Measurements from ENCODE around the gene ANK2. TPM values are rescaled to one million over a fixed set of nuclear protein-coding genes. Genes with fewer than 3 reads are reported as not detected.

ANK2 gene
- total RNA-seq, 4 donors from 2014 or later, result 13.7 to 47.4 (median 30.5) TPM

GRCh38 chr4:113397114-113397701 lies 347.8 kb downstream of the ANK2 start:
- 54 to 79% methylated on average over 4 to 5 of the region's 5 CpGs for WGBS, 2 donors (ENCODE audit: low coverage in 1 of 2)
- in situ Hi-C loops (cut with MboI; ENCODE audit: low pct_ligation_motif_present in 1 of 4, low pct_unique_long_range_greater_than_20kb in 1 of 4, low sequenced_read_pairs in 3 of 4), result loop anchor here (25.0 kb wide), 9 partner anchors 365 to 1290 kb away; partner anchors contain the start of gene CAMK2D (in 2 of the 4)
- Histone ChIP-seq H3K4me1 (peaks cover 0 to 8% (median 4%) of the 10 kb centered on the region in 4 donors), H3K9me3 (no peaks in the 10 kb centered on the region), H3K27me3 (no peaks in the 10 kb centered on the region), H3K27ac (peak overlapping the region in 2 of 4 donors; percentile 2 to 14), H3K36me3 (no peaks in the 10 kb centered on the region), H3K4me3 (no peak overlapping the region)
- intact Hi-C loops (cut with DNase I; ENCODE audit: low total_unique reads), result loop anchor here (5.0 to 10.0 kb wide), 3 partner anchors 148 to 578 kb away; partner anchors contain the start of genes ARSJ and CAMK2D
- DNase-seq, result no peak
- TF ChIP-seq EP300 (IDR thresholded peaks at IDR 0.05; ENCODE audit: low read depth), result no peak
- peak in 1 of 3 donors; percentile 10 for TF ChIP-seq POLR2AphosphoS5 (IDR thresholded peaks at IDR 0.05)

- Histone ChIP-seq H3K27me3 (no peaks in the 10 kb centered on the region), H3K4me1 (peaks cover 0 to 8% (median 4%) of the 10 kb centered on the region in 4 donors), H3K36me3 (no peaks in the 10 kb centered on the region), H3K4me3 (no peak overlapping the region), H3K9me3 (no peaks in the 10 kb centered on the region), H3K27ac (no peak overlapping the region)
- 78 to 94% methylated on average over 2 to 7 of the region's 8 CpGs for WGBS, 2 donors (ENCODE audit: low coverage in 1 of 2)
- in situ Hi-C loops (cut with MboI; ENCODE audit: low pct_ligation_motif_present in 1 of 4, low pct_unique_long_range_greater_than_20kb in 1 of 4, low sequenced_read_pairs in 3 of 4), result loop anchor here (25.0 kb wide), 9 partner anchors 364 to 1289 kb away; partner anchors contain the start of gene CAMK2D (in 2 of the 4)
- DNase-seq, result no peak
- TF ChIP-seq POLR2AphosphoS5 (IDR thresholded peaks at IDR 0.05) (no peak), POLR2A (IDR thresholded peaks at IDR 0.05) (no peak), EP300 (IDR thresholded peaks at IDR 0.05; ENCODE audit: low read depth) (no peak)
- TF ChIP-seq, protein P1, sequence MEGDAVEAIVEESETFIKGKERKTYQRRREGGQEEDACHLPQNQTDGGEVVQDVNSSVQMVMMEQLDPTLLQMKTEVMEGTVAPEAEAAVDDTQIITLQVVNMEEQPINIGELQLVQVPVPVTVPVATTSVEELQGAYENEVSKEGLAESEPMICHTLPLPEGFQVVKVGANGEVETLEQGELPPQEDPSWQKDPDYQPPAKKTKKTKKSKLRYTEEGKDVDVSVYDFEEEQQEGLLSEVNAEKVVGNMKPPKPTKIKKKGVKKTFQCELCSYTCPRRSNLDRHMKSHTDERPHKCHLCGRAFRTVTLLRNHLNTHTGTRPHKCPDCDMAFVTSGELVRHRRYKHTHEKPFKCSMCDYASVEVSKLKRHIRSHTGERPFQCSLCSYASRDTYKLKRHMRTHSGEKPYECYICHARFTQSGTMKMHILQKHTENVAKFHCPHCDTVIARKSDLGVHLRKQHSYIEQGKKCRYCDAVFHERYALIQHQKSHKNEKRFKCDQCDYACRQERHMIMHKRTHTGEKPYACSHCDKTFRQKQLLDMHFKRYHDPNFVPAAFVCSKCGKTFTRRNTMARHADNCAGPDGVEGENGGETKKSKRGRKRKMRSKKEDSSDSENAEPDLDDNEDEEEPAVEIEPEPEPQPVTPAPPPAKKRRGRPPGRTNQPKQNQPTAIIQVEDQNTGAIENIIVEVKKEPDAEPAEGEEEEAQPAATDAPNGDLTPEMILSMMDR (IDR thresholded peaks at IDR 0.05), result no peak
- intact Hi-C loops (cut with DNase I; ENCODE audit: low total_unique reads), result loop anchor here (5.0 to 10.0 kb wide), 3 partner anchors 146 to 576 kb away; partner anchors contain the start of genes ARSJ and CAMK2D
Observed at GRCh38 chr4:113398441-113399143, 349.1 kb downstream of the ANK2 start.

DNA sequence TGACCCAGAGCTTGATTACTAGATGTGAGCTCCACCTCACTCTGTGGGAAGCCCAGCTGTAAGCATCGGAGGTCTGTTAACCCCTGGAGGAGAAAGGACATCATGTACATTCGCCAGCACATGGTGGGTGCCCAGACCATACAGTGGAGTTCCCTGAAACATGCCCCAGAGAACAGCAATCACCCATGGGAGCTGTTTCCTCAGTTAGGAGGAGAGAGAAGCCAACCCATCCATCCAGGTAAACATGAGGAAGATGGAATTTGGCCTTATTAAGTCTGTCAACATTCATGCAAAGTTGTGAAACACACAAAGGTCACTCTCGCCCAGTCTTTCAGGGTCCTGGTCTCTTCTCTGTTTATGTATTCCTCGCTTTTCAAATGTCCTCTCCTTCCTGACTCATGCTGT lies 354.7 kb downstream of the ANK2 start:
- intact Hi-C loops (cut with DNase I; ENCODE audit: low total_unique reads) (no loop called here), in situ Hi-C loops (cut with MboI; ENCODE audit: low pct_ligation_motif_present in 1 of 4, low pct_unique_long_range_greater_than_20kb in 1 of 4, low sequenced_read_pairs in 3 of 4) (loop anchor here in 1 of 4 donors (25.0 kb wide), 1 partner anchor 983 kb away; no protein-coding TSS in a partner anchor)
- H3K4me3 ChIP-seq, result no peak overlapping the region
- H3K27me3 ChIP-seq, result no peaks in the 10 kb centered on the region
- WGBS, 2 donors (ENCODE audit: low coverage in 1 of 2), result 73 to 75% methylated on average over 1 to 4 of the region's 4 CpGs
- no peak for TF ChIP-seq POLR2AphosphoS5 (IDR thresholded peaks at IDR 0.05)
- no peak for TF ChIP-seq EP300 (IDR thresholded peaks at IDR 0.05; ENCODE audit: low read depth)
- TF ChIP-seq, protein P1 (IDR thresholded peaks at IDR 0.05), result no peak
- no peak for TF ChIP-seq POLR2A (IDR thresholded peaks at IDR 0.05)
- DNase-seq, result no peak
- H3K4me1 ChIP-seq, result no peaks in the 10 kb centered on the region
- no peaks in the 10 kb centered on the region for H3K9me3 ChIP-seq
- no peak overlapping the region for H3K27ac ChIP-seq
- H3K36me3 ChIP-seq, result no peaks in the 10 kb centered on the region

DNA sequence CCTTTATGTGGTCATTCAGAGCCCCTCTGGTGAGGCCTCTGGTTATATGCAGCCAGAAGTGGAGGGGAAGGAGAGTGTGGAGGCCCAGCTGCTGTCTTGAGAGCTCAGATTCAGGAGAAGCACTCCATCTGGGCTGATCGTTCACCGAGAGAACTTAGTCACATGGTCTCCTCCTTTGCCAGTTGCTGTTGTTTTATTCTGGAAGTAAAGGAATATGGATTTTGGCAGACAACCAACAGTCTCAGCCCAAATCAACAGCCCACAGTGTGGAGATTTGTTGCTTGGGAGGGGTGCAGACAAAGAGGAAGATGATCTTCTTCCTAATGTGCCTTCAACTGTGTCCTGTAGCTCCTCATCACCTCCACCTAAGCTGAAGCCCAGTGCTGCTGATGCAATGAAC lies 355.4 kb downstream of the ANK2 start:
- WGBS, 2 donors (ENCODE audit: low coverage in 1 of 2), result 80% methylated on average over 2 of the region's 2 CpGs; no CpG with 5 or more reads in 1 of the 2 donors
- no peak for DNase-seq
- Histone ChIP-seq H3K27me3 (no peaks in the 10 kb centered on the region), H3K4me3 (no peak overlapping the region), H3K27ac (no peak overlapping the region), H3K9me3 (no peaks in the 10 kb centered on the region), H3K36me3 (no peaks in the 10 kb centered on the region), H3K4me1 (no peaks in the 10 kb centered on the region)
- intact Hi-C loops (cut with DNase I; ENCODE audit: low total_unique reads) (no loop called here), in situ Hi-C loops (cut with MboI; ENCODE audit: low pct_ligation_motif_present in 1 of 4, low pct_unique_long_range_greater_than_20kb in 1 of 4, low sequenced_read_pairs in 3 of 4) (loop anchor here in 1 of 4 donors (25.0 kb wide), 1 partner anchor 982 kb away; no protein-coding TSS in a partner anchor)
- TF ChIP-seq, protein P1 (IDR thresholded peaks at IDR 0.05), result no peak
- TF ChIP-seq EP300 (IDR thresholded peaks at IDR 0.05; ENCODE audit: low read depth) (no peak), POLR2A (IDR thresholded peaks at IDR 0.05) (no peak), POLR2AphosphoS5 (IDR thresholded peaks at IDR 0.05) (no peak)
